ENCODE measurements around the gene SH3BP2. TPM values are rescaled to one million over a fixed set of nuclear protein-coding genes. Genes with fewer than 3 reads are reported as not detected.

The SH3BP2 gene
- total RNA-seq, 1 donor from 2014 or later, result 85.3 TPM

GRCh38 chr4:2745981-2746806 is 46.7 kb upstream of the SH3BP2 start:
- Mint-ChIP-seq H3K9me3 (ENCODE audit: unreplicated experiment) (peaks cover 16% of the 10 kb centered on the region), H3K36me3 (ENCODE audit: unreplicated experiment) (no peaks in the 10 kb centered on the region), H3K4me1 (ENCODE audit: low read depth, unreplicated experiment) (peaks cover 27% of the 10 kb centered on the region), H3K4me3 (ENCODE audit: unreplicated experiment) (no peak overlapping the region), H3K27ac (ENCODE audit: unreplicated experiment) (peak overlapping the region; percentile 48), H3K27me3 (ENCODE audit: unreplicated experiment) (peaks cover under 1% of the 10 kb centered on the region)
- no peak for DNase-seq
- TF ChIP-seq CTCF (IDR thresholded peaks at IDR 0.05; ENCODE audit: partially characterized antibody, unreplicated experiment), result no peak

- Mint-ChIP-seq H3K27ac (ENCODE audit: unreplicated experiment) (peak overlapping the region; percentile 15), H3K9me3 (ENCODE audit: unreplicated experiment) (peaks cover 15% of the 10 kb centered on the region), H3K27me3 (ENCODE audit: unreplicated experiment) (no peaks in the 10 kb centered on the region), H3K4me1 (ENCODE audit: low read depth, unreplicated experiment) (peaks cover 23% of the 10 kb centered on the region), H3K36me3 (ENCODE audit: unreplicated experiment) (no peaks in the 10 kb centered on the region), H3K4me3 (ENCODE audit: unreplicated experiment) (no peak overlapping the region)
- DNase-seq, result no peak
- TF ChIP-seq CTCF (IDR thresholded peaks at IDR 0.05; ENCODE audit: partially characterized antibody, unreplicated experiment), result no peak
Observed at GRCh38 chr4:2746891-2747695, 45.8 kb upstream of the SH3BP2 start.

- H3K27me3 Mint-ChIP-seq (ENCODE audit: unreplicated experiment), result no peaks in the 10 kb centered on the region
- peaks cover 16% of the 10 kb centered on the region for H3K4me1 Mint-ChIP-seq (ENCODE audit: low read depth, unreplicated experiment)
- DNase-seq, result no peak
- H3K36me3 Mint-ChIP-seq (ENCODE audit: unreplicated experiment), result no peaks in the 10 kb centered on the region
- H3K27ac Mint-ChIP-seq (ENCODE audit: unreplicated experiment), result no peak overlapping the region
- H3K4me3 Mint-ChIP-seq (ENCODE audit: unreplicated experiment), result no peak overlapping the region
- peaks cover 6% of the 10 kb centered on the region for H3K9me3 Mint-ChIP-seq (ENCODE audit: unreplicated experiment)
- no peak for TF ChIP-seq CTCF (IDR thresholded peaks at IDR 0.05; ENCODE audit: partially characterized antibody, unreplicated experiment)
Observed at GRCh38 chr4:2750719-2751605, 41.9 kb upstream of the SH3BP2 start.

GRCh38 chr4:2753436-2753835 is 39.4 kb upstream of the SH3BP2 start:
- TF ChIP-seq CTCF (IDR thresholded peaks at IDR 0.05; ENCODE audit: partially characterized antibody, unreplicated experiment), result no peak
- peaks cover 2% of the 10 kb centered on the region for H3K9me3 Mint-ChIP-seq (ENCODE audit: unreplicated experiment)
- H3K27ac Mint-ChIP-seq (ENCODE audit: unreplicated experiment), result no peak overlapping the region
- peaks cover 9% of the 10 kb centered on the region for H3K4me1 Mint-ChIP-seq (ENCODE audit: low read depth, unreplicated experiment)
- no peaks in the 10 kb centered on the region for H3K36me3 Mint-ChIP-seq (ENCODE audit: unreplicated experiment)
- H3K27me3 Mint-ChIP-seq (ENCODE audit: unreplicated experiment), result no peaks in the 10 kb centered on the region
- no peak overlapping the region for H3K4me3 Mint-ChIP-seq (ENCODE audit: unreplicated experiment)
- DNase-seq, result no peak
